Endodermal cell (in vitro differentiated cells): Measurements from ENCODE around the gene KRT38. TPM values are rescaled to one million over a fixed set of nuclear protein-coding genes. Genes with fewer than 3 reads are reported as not detected.

Source experiments
- DNase-seq: peaks from one replicate; pipeline ENCODE4 v3.0.0-alpha.2; 2017
- H3K27ac ChIP-seq: 2 replicates; pipeline ENCODE4 v1.5.1; 2013; ENCODE audit warnings: mild to moderate bottlenecking, low read depth, low read length, moderate library complexity
- H3K27me3 ChIP-seq: 2 replicates; pipeline ENCODE4 v1.6.1; 2013; ENCODE audit warnings: mild to moderate bottlenecking, low read length, moderate library complexity; ENCODE audit not compliant: insufficient read depth, control insufficient read depth, poor library complexity, severe bottlenecking
- H3K36me3 ChIP-seq: 2 replicates; pipeline ENCODE4 v1.7.0; 2013; ENCODE audit warnings: mild to moderate bottlenecking, low read length, moderate library complexity; ENCODE audit not compliant: control insufficient read depth, insufficient read depth
- H3K4me1 ChIP-seq: one replicate; pipeline ENCODE4 v1.7.0; 2013; ENCODE audit warnings: low read length; ENCODE audit not compliant: control insufficient read depth, insufficient read depth
- H3K4me3 ChIP-seq: 2 replicates; pipeline ENCODE4 v1.5.1; 2013; ENCODE audit warnings: mild to moderate bottlenecking, low read length, moderate library complexity
- H3K9ac ChIP-seq: 2 replicates; pipeline ENCODE4 v1.6.1; 2013; ENCODE audit warnings: mild to moderate bottlenecking, low read length, moderate library complexity; ENCODE audit not compliant: poor library complexity, severe bottlenecking; ENCODE audit errors: extremely low read depth
- H3K9me3 ChIP-seq: 2 replicates; pipeline ENCODE4 v1.6.1; 2013; ENCODE audit warnings: mild to moderate bottlenecking, low read length, moderate library complexity; ENCODE audit not compliant: control insufficient read depth
- H3K27ac Mint-ChIP-seq: 2 replicates; pipeline ENCODE4 v1.8.0; 2020; ENCODE audit warnings: mixed read lengths
- H3K27me3 Mint-ChIP-seq: 2 replicates; pipeline ENCODE4 v1.8.0; 2021; ENCODE audit warnings: mild to moderate bottlenecking, mixed read lengths; ENCODE audit not compliant: insufficient read depth
- H3K36me3 Mint-ChIP-seq: 2 replicates; pipeline ENCODE4 v1.8.0; 2020; ENCODE audit warnings: low read depth, mixed read lengths
- H3K4me1 Mint-ChIP-seq: 2 replicates; pipeline ENCODE4 v1.8.0; 2020; ENCODE audit warnings: mixed read lengths
- H3K4me3 Mint-ChIP-seq: 2 replicates; pipeline ENCODE4 v1.8.0; 2020; ENCODE audit warnings: mild to moderate bottlenecking, moderate library complexity, mixed read lengths
- H3K9me3 Mint-ChIP-seq: 2 replicates; pipeline ENCODE4 v1.8.0; 2020; ENCODE audit warnings: mild to moderate bottlenecking, mixed read lengths
- WGBS, 2 experiments: methylation state at CpG; one replicate each; pipeline versions ENCODE4 v1.1.5 to v1.1.7; 2013; ENCODE audit warnings: missing lambda C conversion rate in 2 of 2, mixed read lengths in 1 of 2; ENCODE audit not compliant: insufficient coverage in 1 of 2, insufficient read length in 1 of 2; 5-methylcytosine and 5-hydroxymethylcytosine counted together
- total RNA-seq, 2 donors: library from RNA; stranded (reverse); fragmentation: NEBNext Ultra II Directional in 1 of 2; extraction: Animal tissue kit (Norgen Biotek cat#: 25700) in 1 of 2; gene quantifications; 2 replicates in 1 of 2; 3 replicates in 1 of 2; pipeline ENCODE4 v1.2.1, GENCODE V29; 2021
- TF ChIP-seq, protein P1 (sequence below): fragments of 200-600 bp; sonication (generic); conservative IDR thresholded peaks from 2 replicates; pipeline ENCODE4 v1.5.0; 2021; ENCODE audit warnings: antibody characterized with exemption, mild to moderate bottlenecking

Gene KRT38
- total RNA-seq, 2 donors from 2014 or later, result not detected

DNA sequence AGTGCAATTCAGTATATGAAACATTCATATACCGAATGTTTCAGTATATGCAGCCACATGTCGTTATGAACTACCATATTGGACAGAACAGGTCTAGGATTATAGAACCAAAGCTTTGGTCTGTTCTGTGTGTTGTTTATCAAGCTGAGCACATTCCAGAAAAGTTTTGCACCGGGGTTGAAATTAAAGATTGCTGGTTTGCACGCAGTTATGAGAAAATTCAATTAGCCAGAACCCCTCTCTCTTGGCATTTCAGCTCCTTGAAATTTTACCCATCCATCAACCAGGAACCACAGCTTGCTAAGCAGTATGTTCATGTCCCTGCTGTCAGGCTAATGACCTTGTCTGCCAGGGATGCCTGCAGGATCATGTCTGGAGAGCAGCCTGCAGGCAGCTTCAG is 16.9 kb upstream of the KRT38 start:
- Histone ChIP-seq H3K4me1 (no peaks in the 10 kb centered on the region), H3K36me3 (no peaks in the 10 kb centered on the region), H3K27me3 (peaks cover 19% of the 10 kb centered on the region), H3K4me3 (no peak overlapping the region), H3K9ac (no peak overlapping the region), H3K27ac (no peak overlapping the region), H3K9me3 (no peaks in the 10 kb centered on the region)
- H3K9me3 Mint-ChIP-seq, result no peaks in the 10 kb centered on the region
- H3K4me1 Mint-ChIP-seq, result peaks cover 5% of the 10 kb centered on the region
- no peaks in the 10 kb centered on the region for H3K36me3 Mint-ChIP-seq
- no peak overlapping the region for H3K4me3 Mint-ChIP-seq
- WGBS, 2 experiments, result 91 to 95% methylated on average over 4 of the region's 4 CpGs
- peaks cover 10% of the 10 kb centered on the region for H3K27me3 Mint-ChIP-seq
- H3K27ac Mint-ChIP-seq, result no peak overlapping the region
- DNase-seq, result no peak
- TF ChIP-seq, protein P1, sequence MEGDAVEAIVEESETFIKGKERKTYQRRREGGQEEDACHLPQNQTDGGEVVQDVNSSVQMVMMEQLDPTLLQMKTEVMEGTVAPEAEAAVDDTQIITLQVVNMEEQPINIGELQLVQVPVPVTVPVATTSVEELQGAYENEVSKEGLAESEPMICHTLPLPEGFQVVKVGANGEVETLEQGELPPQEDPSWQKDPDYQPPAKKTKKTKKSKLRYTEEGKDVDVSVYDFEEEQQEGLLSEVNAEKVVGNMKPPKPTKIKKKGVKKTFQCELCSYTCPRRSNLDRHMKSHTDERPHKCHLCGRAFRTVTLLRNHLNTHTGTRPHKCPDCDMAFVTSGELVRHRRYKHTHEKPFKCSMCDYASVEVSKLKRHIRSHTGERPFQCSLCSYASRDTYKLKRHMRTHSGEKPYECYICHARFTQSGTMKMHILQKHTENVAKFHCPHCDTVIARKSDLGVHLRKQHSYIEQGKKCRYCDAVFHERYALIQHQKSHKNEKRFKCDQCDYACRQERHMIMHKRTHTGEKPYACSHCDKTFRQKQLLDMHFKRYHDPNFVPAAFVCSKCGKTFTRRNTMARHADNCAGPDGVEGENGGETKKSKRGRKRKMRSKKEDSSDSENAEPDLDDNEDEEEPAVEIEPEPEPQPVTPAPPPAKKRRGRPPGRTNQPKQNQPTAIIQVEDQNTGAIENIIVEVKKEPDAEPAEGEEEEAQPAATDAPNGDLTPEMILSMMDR, result no peak

- peak; percentile 79 for DNase-seq
- peaks cover 5% of the 10 kb centered on the region for H3K4me1 Mint-ChIP-seq
- Histone ChIP-seq H3K9me3 (peaks cover 11% of the 10 kb centered on the region), H3K4me3 (no peak overlapping the region), H3K36me3 (no peaks in the 10 kb centered on the region), H3K27ac (no peak overlapping the region), H3K27me3 (peaks cover 19% of the 10 kb centered on the region), H3K9ac (no peak overlapping the region), H3K4me1 (no peaks in the 10 kb centered on the region)
- peaks cover 12% of the 10 kb centered on the region for H3K9me3 Mint-ChIP-seq
- TF ChIP-seq, protein P1, result peak; percentile 65
- H3K4me3 Mint-ChIP-seq, result no peak overlapping the region
- WGBS, 2 experiments, result 69 to 90% methylated on average over 1 to 3 of the region's 3 CpGs
- H3K36me3 Mint-ChIP-seq, result no peaks in the 10 kb centered on the region
- H3K27me3 Mint-ChIP-seq, result peaks cover 12% of the 10 kb centered on the region
- H3K27ac Mint-ChIP-seq, result no peak overlapping the region
These were observed 15.4 kb upstream of the KRT38 start for GRCh38 chr17:41456204-41456603.

- Histone ChIP-seq H3K36me3 (no peaks in the 10 kb centered on the region), H3K9ac (no peak overlapping the region), H3K4me1 (no peaks in the 10 kb centered on the region), H3K4me3 (no peak overlapping the region), H3K27ac (no peak overlapping the region), H3K27me3 (peaks cover 19% of the 10 kb centered on the region), H3K9me3 (peaks cover 15% of the 10 kb centered on the region)
- peaks cover 15% of the 10 kb centered on the region for H3K9me3 Mint-ChIP-seq
- H3K36me3 Mint-ChIP-seq, result no peaks in the 10 kb centered on the region
- no peak for DNase-seq
- peaks cover 5% of the 10 kb centered on the region for H3K4me1 Mint-ChIP-seq
- TF ChIP-seq, protein P1, result no peak
- no peak overlapping the region for H3K27ac Mint-ChIP-seq
- H3K4me3 Mint-ChIP-seq, result no peak overlapping the region
- H3K27me3 Mint-ChIP-seq, result peaks cover 14% of the 10 kb centered on the region
- 80 to 87% methylated on average over 1 of the region's 1 CpG for WGBS, 2 experiments
These were observed 14.5 kb upstream of the KRT38 start for GRCh38 chr17:41455236-41455635.
